ENCODE data around the gene SASH1. TPM values are rescaled to one million over a fixed set of nuclear protein-coding genes. Genes with fewer than 3 reads are reported as not detected.

SASH1 gene
- total RNA-seq, 1 experiment from 2014 or later, result 11.7 TPM

DNA sequence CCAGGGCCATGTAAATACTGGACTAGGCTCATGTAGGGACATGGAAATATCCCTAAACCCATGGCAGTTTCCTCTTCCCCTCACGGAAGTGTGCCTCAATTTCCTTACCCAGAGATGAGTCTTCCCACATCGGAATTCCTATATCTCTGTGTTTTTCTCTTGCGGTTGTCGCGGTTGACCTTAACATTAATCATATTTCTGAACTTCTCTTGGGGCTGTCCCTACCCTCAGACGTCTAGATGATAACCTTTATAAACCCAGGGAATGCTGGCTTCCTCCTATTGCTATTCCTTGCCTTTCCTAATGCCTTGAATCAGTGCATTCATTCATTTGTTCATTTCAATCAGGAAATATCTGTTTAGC is 160.1 kb downstream of the SASH1 start:
- intact Hi-C loops (cut with micrococcal nuclease), result no loop called here
- Histone ChIP-seq H3K4me1 (ENCODE audit: control insufficient read depth in 1 of 2, insufficient read depth in 2 of 2, low read length in 2 of 2) (peaks cover 19 to 26% of the 10 kb centered on the region in 2 experiments), H3K4me2 (ENCODE audit: low read length) (no peak overlapping the region), H4K20me1 (ENCODE audit: insufficient read depth) (no peaks in the 10 kb centered on the region), H3K9me2 (ENCODE audit: insufficient read depth) (no peaks in the 10 kb centered on the region), H3K27ac (ENCODE audit: low read depth, low read length) (no peak overlapping the region), H3K4me3 (replicated peaks in 1 of 2; ENCODE audit: low read depth in 1 of 2, low read length in 2 of 2) (no peak overlapping the region), H3K79me2 (ENCODE audit: insufficient read depth, low read length) (no peaks in the 10 kb centered on the region), H3K27me3 (ENCODE audit: insufficient read depth, low read length) (no peaks in the 10 kb centered on the region), H3K9ac (ENCODE audit: low read length) (no peak overlapping the region), H3K36me3 (ENCODE audit: control insufficient read depth in 1 of 2, insufficient read depth in 2 of 2, low read length in 2 of 2) (no peaks in the 10 kb centered on the region), H3K9me3 (ENCODE audit: control insufficient read depth in 1 of 2, insufficient read depth in 1 of 2, low read depth in 1 of 2, low read length in 2 of 2) (no peaks in the 10 kb centered on the region), H2AFZ (ENCODE audit: low read depth, low read length, poor library complexity, severe bottlenecking) (no peak overlapping the region)
- POLR2A ChIA-PET, result no interaction called here
- TF ChIP-seq FOSL1 (IDR thresholded peaks at IDR 0.05; ENCODE audit: low read depth), result no peak
- TF ChIP-seq JUND (IDR thresholded peaks at IDR 0.05), result no peak
- TF ChIP-seq EZH2phosphoT487 (IDR thresholded peaks at IDR 0.05; ENCODE audit: borderline replicate concordance), result no peak
- no peak for TF ChIP-seq SIN3A (IDR thresholded peaks at IDR 0.05; ENCODE audit: low read depth)
- TF ChIP-seq EZH2 (IDR thresholded peaks at IDR 0.05), result no peak
- no peak for TF ChIP-seq TCF7L2 (IDR thresholded peaks at IDR 0.05; ENCODE audit: borderline replicate concordance, extremely low read depth, insufficient read depth, insufficient read length)
- TF ChIP-seq, protein P1, sequence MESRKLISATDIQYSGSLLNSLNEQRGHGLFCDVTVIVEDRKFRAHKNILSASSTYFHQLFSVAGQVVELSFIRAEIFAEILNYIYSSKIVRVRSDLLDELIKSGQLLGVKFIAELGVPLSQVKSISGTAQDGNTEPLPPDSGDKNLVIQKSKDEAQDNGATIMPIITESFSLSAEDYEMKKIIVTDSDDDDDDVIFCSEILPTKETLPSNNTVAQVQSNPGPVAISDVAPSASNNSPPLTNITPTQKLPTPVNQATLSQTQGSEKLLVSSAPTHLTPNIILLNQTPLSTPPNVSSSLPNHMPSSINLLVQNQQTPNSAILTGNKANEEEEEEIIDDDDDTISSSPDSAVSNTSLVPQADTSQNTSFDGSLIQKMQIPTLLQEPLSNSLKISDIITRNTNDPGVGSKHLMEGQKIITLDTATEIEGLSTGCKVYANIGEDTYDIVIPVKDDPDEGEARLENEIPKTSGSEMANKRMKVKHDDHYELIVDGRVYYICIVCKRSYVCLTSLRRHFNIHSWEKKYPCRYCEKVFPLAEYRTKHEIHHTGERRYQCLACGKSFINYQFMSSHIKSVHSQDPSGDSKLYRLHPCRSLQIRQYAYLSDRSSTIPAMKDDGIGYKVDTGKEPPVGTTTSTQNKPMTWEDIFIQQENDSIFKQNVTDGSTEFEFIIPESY (IDR thresholded peaks at IDR 0.05; ENCODE audit: extremely low read depth, insufficient replicate concordance, low read length), result no peak
- TF ChIP-seq CBX3 (IDR thresholded peaks at IDR 0.05; ENCODE audit: low read depth), result no peak
- no peak for TF ChIP-seq EGR1 (IDR thresholded peaks at IDR 0.05; ENCODE audit: low read depth)
- TF ChIP-seq ZNF274 (IDR thresholded peaks at IDR 0.05; ENCODE audit: low read depth, low read length), result no peak
- TF ChIP-seq, protein P2, sequence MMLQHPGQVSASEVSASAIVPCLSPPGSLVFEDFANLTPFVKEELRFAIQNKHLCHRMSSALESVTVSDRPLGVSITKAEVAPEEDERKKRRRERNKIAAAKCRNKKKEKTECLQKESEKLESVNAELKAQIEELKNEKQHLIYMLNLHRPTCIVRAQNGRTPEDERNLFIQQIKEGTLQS (IDR thresholded peaks at IDR 0.05), result no peak
- no peak for TF ChIP-seq YY1 (IDR thresholded peaks at IDR 0.05; ENCODE audit: extremely low read depth, insufficient replicate concordance, low read depth, low read length)
- no peak for TF ChIP-seq ELF1 (IDR thresholded peaks at IDR 0.05; ENCODE audit: borderline replicate concordance, low read depth)
- TF ChIP-seq ZFX (IDR thresholded peaks at IDR 0.05), result no peak
- TF ChIP-seq SRF (IDR thresholded peaks at IDR 0.05; ENCODE audit: low read depth), result no peak
- TF ChIP-seq POLR2AphosphoS5 (IDR thresholded peaks at IDR 0.05; ENCODE audit: low read depth, low read length), result no peak
- TF ChIP-seq, protein P3, sequence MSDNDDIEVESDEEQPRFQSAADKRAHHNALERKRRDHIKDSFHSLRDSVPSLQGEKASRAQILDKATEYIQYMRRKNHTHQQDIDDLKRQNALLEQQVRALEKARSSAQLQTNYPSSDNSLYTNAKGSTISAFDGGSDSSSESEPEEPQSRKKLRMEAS (IDR thresholded peaks at IDR 0.05), result no peak
- no TSS peak for BruUV-seq (replicated peaks)
- no peak for DNase-seq (ENCODE audit: low read depth, low spot score)
- no peak for ATAC-seq
- RAD21 ChIA-PET (ENCODE audit: low non-redundant PET in 1 of 2, low total read pairs in 2 of 2, uncharacterized antibody in 2 of 2, unreplicated experiment in 2 of 2), result no interaction called here
- CTCF ChIA-PET, result no interaction called here
